Uterus (tissue), 4 donors: ENCODE data around the gene CHTF8. TPM values are rescaled to one million over a fixed set of nuclear protein-coding genes. Genes with fewer than 3 reads are reported as not detected.

ENCODE experiments used
- DNase-seq, 2 donors: peaks; one replicate each; pipeline ENCODE4 v3.0.0-alpha.2; 2019 to 2020
- H3K27ac ChIP-seq, 2 donors: fragments of 200-600 bp; sonication (generic); 1 replicate in 1 of 2; 2 replicates in 1 of 2; pipeline ENCODE4 v1.5.1; 2016 to 2018
- H3K27me3 ChIP-seq, 2 donors: fragments of 200-600 bp; sonication (generic); one replicate each; pipeline ENCODE4 v1.5.1; 2018 to 2019; ENCODE audit warnings: control low read depth in 1 of 2
- H3K36me3 ChIP-seq, 2 donors: fragments of 200-600 bp; sonication (generic); one replicate each; pipeline ENCODE4 v1.5.1; 2019; ENCODE audit warnings: control low read depth in 1 of 2
- H3K4me1 ChIP-seq, 2 donors: fragments of 200-600 bp; sonication (generic); one replicate each; pipeline ENCODE4 v1.5.1; 2018 to 2019; ENCODE audit warnings: control low read depth in 1 of 2
- H3K4me3 ChIP-seq, 2 donors: fragments of 200-600 bp; sonication (generic); 1 replicate in 1 of 2; 2 replicates in 1 of 2; pipeline ENCODE4 v1.5.1; 2018 to 2019; ENCODE audit warnings: mild to moderate bottlenecking in 1 of 2
- H3K9me3 ChIP-seq, 2 donors: fragments of 200-600 bp; sonication (generic); one replicate each; pipeline ENCODE4 v1.5.1; 2019; ENCODE audit warnings: control low read depth in 1 of 2
- CTCF ChIP-seq, 4 experiments: fragments of 200-600 bp in 2 of 4; fragments of 450-650 bp in 2 of 4; sonication (generic) in 2 of 4; IDR thresholded peaks; one replicate each; pipeline ENCODE4 v1.5.1; 2016 to 2019; ENCODE audit warnings: antibody characterized with exemption in 4 of 4, mild to moderate bottlenecking in 2 of 4, moderate library complexity in 1 of 4
- POLR2A ChIP-seq, 2 donors: fragments of 450-650 bp; IDR thresholded peaks; one replicate each; pipeline ENCODE4 v1.6.1; 2016; ENCODE audit warnings: antibody characterized with exemption in 2 of 2, mild to moderate bottlenecking in 1 of 2, moderate library complexity in 1 of 2
- intact Hi-C: fragments of 100-400 bp; cut with DNase I; formaldehyde crosslinking; loops from one replicate; pipeline ENCODE4 v1.15.1; 2023; ENCODE audit warnings: low total_unique reads
- total RNA-seq, 4 donors: library from RNA; depleted of rRNA in 3 of 4; stranded (reverse); fragments of >200 nt in 3 of 4; gene quantifications; one replicate each; pipeline versions ENCODE4 v1.1.0 to v1.2.4, GENCODE V29; 2014 to 2023
- donor health status: DM: yes; HTN: yes; CAD: no.

Gene CHTF8
- total RNA-seq, 4 donors from 2014 or later: 29.7 to 120 (median 65.3) TPM

- no peak for DNase-seq
- intact Hi-C loops: no loop called here
Observed at GRCh38 chr16:69108064-69108904, 24.1 kb downstream of the CHTF8 start.

GRCh38 chr16:69107316-69107962, 24.9 kb downstream of the CHTF8 start:
- intact Hi-C loops: no loop called here
- no peak for DNase-seq

More at GRCh38 chr16:69108064-69108904, 24.1 kb downstream of the CHTF8 start:
- H3K4me3 ChIP-seq: no peak overlapping the region
- H3K27ac ChIP-seq: no peak overlapping the region
- peaks cover 0 to 16% of the 10 kb centered on the region in 2 donors for H3K4me1 ChIP-seq
- no peaks in the 10 kb centered on the region for H3K36me3 ChIP-seq
- H3K9me3 ChIP-seq: no peaks in the 10 kb centered on the region
- TF ChIP-seq CTCF (IDR thresholded peaks at IDR 0.05) (no peak), POLR2A (IDR thresholded peaks at IDR 0.05) (no peak)
- H3K27me3 ChIP-seq: peaks cover 0 to 11% of the 10 kb centered on the region in 2 donors

GRCh38 chr16:69106491-69107315, 25.7 kb downstream of the CHTF8 start:
- no peak overlapping the region for H3K27ac ChIP-seq
- H3K9me3 ChIP-seq: no peaks in the 10 kb centered on the region
- peaks cover 0 to 11% of the 10 kb centered on the region in 2 donors for H3K27me3 ChIP-seq
- TF ChIP-seq CTCF (IDR thresholded peaks at IDR 0.05) (no peak), POLR2A (IDR thresholded peaks at IDR 0.05) (no peak)
- intact Hi-C loops: no loop called here
- no peak for DNase-seq
- H3K36me3 ChIP-seq: no peaks in the 10 kb centered on the region
- H3K4me3 ChIP-seq: peak overlapping the region; percentile 16 to 33
- peaks cover 0 to 16% of the 10 kb centered on the region in 2 donors for H3K4me1 ChIP-seq

More at GRCh38 chr16:69107316-69107962, 24.9 kb downstream of the CHTF8 start:
- Histone ChIP-seq H3K36me3 (no peaks in the 10 kb centered on the region), H3K4me3 (peak overlapping the region in 1 of 2 donors; percentile 33), H3K9me3 (no peaks in the 10 kb centered on the region), H3K4me1 (peaks cover 0 to 16% of the 10 kb centered on the region in 2 donors), H3K27ac (no peak overlapping the region), H3K27me3 (peaks cover 0 to 11% of the 10 kb centered on the region in 2 donors)
- TF ChIP-seq POLR2A (IDR thresholded peaks at IDR 0.05) (no peak), CTCF (IDR thresholded peaks at IDR 0.05) (no peak)

GRCh38 chr16:69105501-69106361, 26.7 kb downstream of the CHTF8 start, which contains the start of gene HAS3:
Gene HAS3 (plus strand): TSS chr16:69105653. CDS start chr16:69109396, 3,743 bp downstream.
- Histone ChIP-seq H3K4me1 (peaks cover 0 to 16% of the 10 kb centered on the region in 2 donors), H3K4me3 (peak within 1 kb of the TSS; percentile 25 to 46), H3K36me3 (no peaks in the 10 kb centered on the region), H3K9me3 (no peaks in the 10 kb centered on the region), H3K27ac (no peak within 1 kb of the TSS), H3K27me3 (peaks cover 0 to 11% of the 10 kb centered on the region in 2 donors)
- TF ChIP-seq CTCF (IDR thresholded peaks at IDR 0.05) (no peak), POLR2A (IDR thresholded peaks at IDR 0.05) (peak; percentile 10 to 30)
- intact Hi-C loops: no loop called here
- DNase-seq: no peak
